Measurements from ENCODE around the gene INF2.

Gene INF2

GRCh38 chr14:104755621-104756020 is 66.2 kb downstream of the INF2 start:
- DNase-seq, result no peak

GRCh38 chr14:104756477-104757237 is 67.2 kb downstream of the INF2 start:
- DNase-seq, result no peak

- DNase-seq, result no peak
Measured at GRCh38 chr14:104757238-104757585, 67.8 kb downstream of the INF2 start.

- DNase-seq, result no peak
Measured at GRCh38 chr14:104757681-104758392, 68.4 kb downstream of the INF2 start.

GRCh38 chr14:104758981-104759969 is 69.9 kb downstream of the INF2 start:
- no peak for DNase-seq

- no peak for DNase-seq
Measured at GRCh38 chr14:104765517-104765916, 76.1 kb downstream of the INF2 start.

- no peak for DNase-seq
Measured at GRCh38 chr14:104766256-104766862, 76.9 kb downstream of the INF2 start.

GRCh38 chr14:104766863-104767633 is 77.6 kb downstream of the INF2 start:
- no peak for DNase-seq

GRCh38 chr14:104767634-104767918 is 78.2 kb downstream of the INF2 start:
- no peak for DNase-seq

GRCh38 chr14:104768437-104769323 is 79.3 kb downstream of the INF2 start:
- DNase-seq, result peak; percentile 94

- no peak for DNase-seq
Measured at GRCh38 chr14:104769324-104770071, 80.1 kb downstream of the INF2 start.

- DNase-seq, result no peak
Measured at GRCh38 chr14:104770072-104770579, 80.7 kb downstream of the INF2 start.

GRCh38 chr14:104770851-104771272 is 81.4 kb downstream of the INF2 start:
- no peak for DNase-seq

- DNase-seq, result no peak
Measured at GRCh38 chr14:104771374-104771773, 82.0 kb downstream of the INF2 start.
